ENCODE data around the gene EDNRB. TPM values are rescaled to one million over a fixed set of nuclear protein-coding genes. Genes with fewer than 3 reads are reported as not detected.

EDNRB gene
- polyA plus RNA-seq, 1 donor from 2014 or later: not detected

DNA sequence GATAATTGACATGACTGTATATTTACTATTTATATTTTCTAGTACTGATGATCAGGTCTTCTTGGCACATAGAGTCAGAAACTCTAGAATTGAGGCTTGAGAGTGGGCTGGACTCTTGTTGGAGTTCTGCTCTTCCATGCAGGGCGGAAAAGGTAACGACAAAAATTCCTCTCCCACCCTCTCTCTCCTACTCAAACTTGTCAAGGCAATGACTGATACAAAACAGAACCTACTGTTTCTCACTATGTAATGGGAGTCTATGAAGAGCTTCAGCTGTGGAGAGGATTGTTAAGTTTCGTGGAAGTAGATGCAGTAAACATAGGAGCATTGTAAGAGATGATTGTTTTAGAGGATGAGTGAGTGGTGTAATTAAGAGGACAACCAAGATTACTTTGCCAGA, 8.8 kb downstream of the EDNRB start:
- no peak overlapping the region for H3K27ac Mint-ChIP-seq
- no peaks in the 10 kb centered on the region for H3K9me3 Mint-ChIP-seq
- H3K4me1 Mint-ChIP-seq: no peaks in the 10 kb centered on the region
- no peaks in the 10 kb centered on the region for H3K36me3 Mint-ChIP-seq
- peaks cover 2% of the 10 kb centered on the region for H3K27me3 Mint-ChIP-seq
- no peak overlapping the region for H3K4me3 Mint-ChIP-seq

DNA sequence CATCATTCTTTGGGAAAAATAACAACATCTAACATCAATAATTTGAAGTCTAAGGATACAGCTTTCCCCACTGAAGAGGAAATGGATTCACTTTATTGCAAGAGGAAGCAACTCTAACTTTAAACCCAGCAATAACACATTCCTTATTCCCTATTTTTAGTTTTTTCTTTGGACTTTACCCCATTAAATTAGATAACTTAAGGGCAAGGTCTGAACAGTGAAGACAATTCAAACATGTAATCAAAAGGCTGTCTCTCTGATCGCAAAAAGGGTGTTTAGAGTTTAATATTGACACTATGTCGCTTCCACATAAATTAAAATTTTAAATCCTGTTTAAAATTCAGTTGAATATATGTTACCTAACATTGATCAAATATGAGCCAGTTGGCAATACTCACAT, 10.1 kb downstream of the EDNRB start:
- H3K4me1 Mint-ChIP-seq: no peaks in the 10 kb centered on the region
- H3K36me3 Mint-ChIP-seq: no peaks in the 10 kb centered on the region
- H3K27me3 Mint-ChIP-seq: peaks cover 2% of the 10 kb centered on the region
- peaks cover 0 to 6% (median 0%) of the 10 kb centered on the region in 3 donors for H3K9me3 Mint-ChIP-seq
- no peak overlapping the region for H3K4me3 Mint-ChIP-seq
- no peak overlapping the region for H3K27ac Mint-ChIP-seq

DNA sequence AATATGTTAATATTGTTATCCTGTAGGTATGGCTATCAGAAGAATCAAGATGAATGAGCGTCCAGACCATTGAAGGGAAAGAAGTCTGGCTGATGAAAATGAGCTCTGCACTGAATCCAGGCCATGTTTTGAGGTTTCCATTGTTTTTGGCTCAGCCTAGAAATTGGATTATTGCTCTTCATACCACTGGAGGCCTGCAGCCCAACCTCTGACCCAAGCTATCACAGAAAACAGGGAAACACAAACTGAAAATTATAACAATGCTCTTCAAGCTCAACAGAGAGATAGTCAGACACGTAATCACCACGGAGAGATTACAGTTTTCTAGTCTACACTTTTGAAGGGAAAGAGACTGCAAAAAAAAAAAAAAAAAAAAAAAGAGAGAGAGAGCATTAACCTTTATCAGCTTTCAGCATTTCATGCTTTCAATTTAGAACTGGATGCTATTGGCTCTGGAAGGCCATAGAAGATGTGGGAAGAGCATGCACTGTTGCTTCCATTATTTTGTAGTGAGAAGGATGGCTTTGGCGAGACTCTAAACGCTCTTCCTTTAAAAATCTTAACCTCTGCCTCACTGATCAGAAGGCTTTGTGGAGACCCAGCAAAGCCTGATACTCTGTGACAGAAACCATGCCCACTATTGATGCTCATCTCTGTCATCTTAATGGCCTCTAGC, 10.8 kb downstream of the EDNRB start:
- Mint-ChIP-seq H3K4me3 (peak overlapping the region in 1 of 4 donors; percentile 18), H3K9me3 (peaks cover 0 to 8% (median 1%) of the 10 kb centered on the region in 3 donors), H3K4me1 (no peaks in the 10 kb centered on the region), H3K36me3 (no peaks in the 10 kb centered on the region), H3K27me3 (peaks cover 2% of the 10 kb centered on the region), H3K27ac (no peak overlapping the region)

DNA sequence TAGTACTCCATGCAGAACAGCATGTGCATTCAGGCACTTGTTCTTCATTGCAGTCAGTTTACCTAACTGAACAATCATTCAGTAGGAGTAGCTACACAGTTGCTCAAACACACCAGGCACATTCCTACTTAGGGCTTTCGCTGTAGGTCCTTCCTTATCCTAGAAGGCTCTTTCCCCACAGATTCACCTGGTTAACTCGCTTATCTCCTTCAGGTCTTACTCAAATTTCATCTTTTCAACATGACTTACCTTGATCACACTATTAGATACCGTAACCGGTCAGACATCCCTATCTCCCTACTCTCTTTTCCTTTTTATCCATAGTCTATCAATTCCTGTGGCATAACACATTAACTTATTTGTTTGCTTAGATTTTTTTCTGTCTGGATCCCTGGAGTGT, 14.6 kb downstream of the EDNRB start:
- Mint-ChIP-seq H3K27ac (no peak overlapping the region), H3K27me3 (peaks cover 2% of the 10 kb centered on the region), H3K4me1 (no peaks in the 10 kb centered on the region), H3K36me3 (no peaks in the 10 kb centered on the region), H3K4me3 (no peak overlapping the region), H3K9me3 (peaks cover 0 to 13% (median 8%) of the 10 kb centered on the region in 3 donors)

DNA sequence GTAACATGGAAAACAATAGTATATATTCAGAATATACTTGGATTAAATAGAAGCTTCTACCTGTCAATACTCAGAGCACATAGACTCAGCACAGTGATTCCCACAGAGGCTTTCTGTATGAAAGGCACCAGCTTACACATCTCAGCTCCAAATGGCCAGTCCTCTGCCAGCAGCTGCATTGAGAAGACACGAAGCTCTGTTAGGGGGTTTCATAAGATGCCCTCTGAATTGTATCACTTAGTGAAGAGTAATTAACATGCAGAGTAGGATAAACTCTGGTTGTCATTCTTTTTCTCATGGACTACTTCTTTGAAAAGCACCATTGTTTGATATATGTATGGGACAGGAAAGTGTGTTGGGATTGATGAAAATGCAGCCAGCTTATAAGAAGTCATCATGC, 15.2 kb downstream of the EDNRB start:
- peaks cover 2% of the 10 kb centered on the region for H3K27me3 Mint-ChIP-seq
- peaks cover 0 to 13% (median 8%) of the 10 kb centered on the region in 3 donors for H3K9me3 Mint-ChIP-seq
- H3K27ac Mint-ChIP-seq: no peak overlapping the region
- H3K4me1 Mint-ChIP-seq: peaks cover 0 to under 1% (median 0%) of the 10 kb centered on the region in 3 donors
- H3K4me3 Mint-ChIP-seq: no peak overlapping the region
- no peaks in the 10 kb centered on the region for H3K36me3 Mint-ChIP-seq

DNA sequence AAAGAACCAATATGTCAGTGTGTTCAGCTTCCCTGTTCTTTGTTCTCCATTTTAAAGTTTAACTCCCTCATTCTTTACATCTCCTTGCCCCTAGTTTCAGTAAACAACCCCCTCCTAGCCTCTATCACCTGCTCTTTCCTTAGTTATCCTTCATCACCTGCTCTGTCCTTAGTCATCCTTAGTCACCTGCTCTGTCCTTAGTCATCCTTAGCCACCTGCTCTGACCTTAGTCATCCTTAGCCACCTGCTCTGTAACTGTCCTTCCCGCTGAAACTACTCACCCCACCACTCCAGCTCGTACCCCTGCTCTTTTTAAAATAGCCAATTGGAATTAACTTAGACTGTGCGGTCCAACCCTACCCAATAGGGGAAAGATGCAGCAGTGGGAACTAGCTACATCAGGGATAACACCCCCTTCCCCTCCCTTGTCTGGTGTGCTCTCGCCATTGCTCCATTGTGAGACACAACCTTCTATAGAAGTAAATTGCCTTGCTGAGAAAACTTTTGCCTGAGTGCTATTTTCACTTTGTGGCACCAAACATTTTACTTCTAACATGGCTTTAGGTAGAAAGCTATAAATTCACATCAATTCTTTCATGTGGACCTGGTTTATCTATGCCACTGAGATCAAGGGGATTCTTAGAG, 16.2 kb downstream of the EDNRB start:
- peaks cover 0 to 13% (median 8%) of the 10 kb centered on the region in 3 donors for H3K9me3 Mint-ChIP-seq
- peaks cover 2% of the 10 kb centered on the region for H3K27me3 Mint-ChIP-seq
- H3K27ac Mint-ChIP-seq: no peak overlapping the region

DNA sequence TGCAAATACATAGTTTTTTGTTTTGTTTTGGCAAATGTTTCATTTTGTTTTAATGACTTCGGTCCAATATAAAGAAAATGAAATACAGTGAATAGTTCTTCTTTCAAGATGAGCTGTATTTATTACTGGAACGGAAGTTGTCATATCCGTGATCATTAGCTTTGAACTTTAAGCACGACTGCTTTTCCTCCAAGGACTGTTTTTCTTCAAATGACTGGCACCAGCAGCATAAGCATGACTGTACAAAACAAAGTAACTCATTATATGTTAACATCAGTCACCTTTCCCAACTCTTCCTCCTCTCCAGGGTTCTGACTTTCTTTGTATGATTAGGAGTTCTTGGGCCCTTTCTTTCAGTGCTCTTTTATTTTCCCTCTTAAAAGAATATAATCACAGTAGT, 20.5 kb downstream of the EDNRB start:
- peaks cover 3 to 6% (median 3%) of the 10 kb centered on the region in 3 donors for H3K4me1 Mint-ChIP-seq
- H3K36me3 Mint-ChIP-seq: no peaks in the 10 kb centered on the region
- H3K27me3 Mint-ChIP-seq: no peaks in the 10 kb centered on the region
- H3K27ac Mint-ChIP-seq: peak overlapping the region in 1 of 3 donors; percentile 90
- peaks cover 0 to 8% (median 5%) of the 10 kb centered on the region in 3 donors for H3K9me3 Mint-ChIP-seq
- peak overlapping the region in 2 of 4 donors; percentile 79 to 81 for H3K4me3 Mint-ChIP-seq

More for the DNA sequence above, 16.2 kb downstream of the EDNRB start:
- Mint-ChIP-seq H3K36me3 (no peaks in the 10 kb centered on the region), H3K4me3 (peak overlapping the region in 1 of 4 donors; percentile 88), H3K4me1 (peaks cover 3 to 6% (median 3%) of the 10 kb centered on the region in 3 donors)

DNA sequence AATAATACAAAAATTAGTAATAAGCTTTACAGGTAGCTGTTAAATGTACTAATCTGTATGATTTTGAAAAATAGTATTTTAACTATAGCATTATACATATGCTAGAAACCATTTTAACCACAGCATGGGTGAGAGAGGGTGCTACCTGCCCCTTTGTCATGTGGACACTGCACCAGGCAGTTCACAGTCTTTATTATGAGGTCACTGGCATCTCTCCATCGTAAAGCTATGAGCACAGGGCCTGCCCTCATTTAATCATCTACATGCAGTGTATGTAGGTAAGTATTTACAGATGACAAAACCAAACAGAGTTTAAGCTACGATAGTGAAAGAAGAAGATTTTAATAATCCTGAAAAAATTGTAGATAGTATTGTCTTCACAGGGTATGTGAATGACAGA, 21.7 kb downstream of the EDNRB start:
- no peak overlapping the region for H3K27ac Mint-ChIP-seq
- H3K4me1 Mint-ChIP-seq: peaks cover 3 to 6% (median 3%) of the 10 kb centered on the region in 3 donors
- peak overlapping the region in 2 of 4 donors; percentile 9 to 63 for H3K4me3 Mint-ChIP-seq
- no peaks in the 10 kb centered on the region for H3K9me3 Mint-ChIP-seq
- no peaks in the 10 kb centered on the region for H3K36me3 Mint-ChIP-seq
- peaks cover 2% of the 10 kb centered on the region for H3K27me3 Mint-ChIP-seq

DNA sequence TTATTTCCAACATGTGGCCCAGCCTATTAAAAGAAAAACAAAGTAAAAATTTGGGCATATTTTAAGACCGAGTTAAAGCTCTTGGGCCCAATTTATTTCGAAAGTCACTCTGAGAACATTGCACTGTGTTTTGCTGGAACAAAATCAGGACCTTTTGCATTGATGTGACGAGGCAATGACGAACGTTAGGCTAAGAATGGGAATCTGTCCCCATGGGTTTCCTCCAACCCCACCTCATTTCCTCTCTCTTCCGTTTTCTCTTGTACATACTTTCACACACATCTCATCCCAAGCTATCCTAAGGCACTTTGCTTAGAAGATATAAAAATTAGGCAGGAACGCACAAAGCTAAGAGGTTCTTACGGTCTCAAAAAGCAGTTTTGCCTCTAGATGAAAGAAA, 22.1 kb downstream of the EDNRB start:
- H3K9me3 Mint-ChIP-seq: no peaks in the 10 kb centered on the region
- H3K27ac Mint-ChIP-seq: no peak overlapping the region
- peaks cover 3 to 6% (median 3%) of the 10 kb centered on the region in 3 donors for H3K4me1 Mint-ChIP-seq
- no peaks in the 10 kb centered on the region for H3K36me3 Mint-ChIP-seq
- no peak overlapping the region for H3K4me3 Mint-ChIP-seq
- peaks cover 2% of the 10 kb centered on the region for H3K27me3 Mint-ChIP-seq

DNA sequence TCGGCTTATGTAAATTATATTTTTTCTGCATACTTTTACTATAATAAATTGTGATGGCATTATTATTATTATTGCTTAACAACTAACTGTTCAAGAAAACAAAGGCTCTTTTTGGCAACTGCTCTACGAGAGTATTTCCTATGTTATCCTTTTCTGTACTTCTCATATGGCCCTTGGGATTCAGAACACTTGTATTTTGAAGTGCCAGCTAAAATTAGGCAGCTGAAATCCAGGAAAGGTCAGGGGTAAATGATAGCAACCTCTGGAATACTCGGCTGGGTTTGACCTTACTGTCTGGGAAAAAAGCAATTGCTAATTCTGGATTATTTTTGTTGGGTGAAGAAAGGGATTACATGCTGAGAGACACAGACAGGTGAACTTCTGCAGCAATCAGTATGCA, 23.9 kb downstream of the EDNRB start:
- H3K9me3 Mint-ChIP-seq: no peaks in the 10 kb centered on the region
- H3K4me1 Mint-ChIP-seq: peaks cover 3 to 6% (median 3%) of the 10 kb centered on the region in 3 donors
- H3K27ac Mint-ChIP-seq: no peak overlapping the region
- H3K36me3 Mint-ChIP-seq: no peaks in the 10 kb centered on the region
- no peak overlapping the region for H3K4me3 Mint-ChIP-seq
- H3K27me3 Mint-ChIP-seq: peaks cover 2% of the 10 kb centered on the region

DNA sequence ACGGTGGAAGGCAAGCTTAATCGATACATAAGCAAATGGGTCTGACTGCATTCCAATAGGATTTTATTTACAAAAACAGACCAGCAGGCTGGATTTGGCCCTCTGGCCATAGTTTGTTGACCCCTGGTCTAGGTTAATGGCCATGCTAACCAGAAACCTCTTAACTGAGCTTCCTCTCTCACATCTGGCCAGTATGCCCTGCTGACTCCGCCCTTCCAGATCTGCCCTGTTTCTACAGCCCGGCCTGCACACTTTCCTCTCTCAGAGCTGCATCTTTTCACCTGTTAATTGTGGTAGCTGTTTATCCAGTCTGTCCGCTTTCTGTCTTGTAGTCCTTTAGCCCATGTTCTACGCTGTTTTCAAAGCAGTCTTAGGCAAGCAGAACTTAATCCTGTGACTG, 25.6 kb downstream of the EDNRB start:
- no peaks in the 10 kb centered on the region for H3K36me3 Mint-ChIP-seq
- no peaks in the 10 kb centered on the region for H3K9me3 Mint-ChIP-seq
- peaks cover 2% of the 10 kb centered on the region for H3K27me3 Mint-ChIP-seq
- H3K4me3 Mint-ChIP-seq: no peak overlapping the region
- peaks cover under 1 to 2% (median under 1%) of the 10 kb centered on the region in 3 donors for H3K4me1 Mint-ChIP-seq
- no peak overlapping the region for H3K27ac Mint-ChIP-seq

DNA sequence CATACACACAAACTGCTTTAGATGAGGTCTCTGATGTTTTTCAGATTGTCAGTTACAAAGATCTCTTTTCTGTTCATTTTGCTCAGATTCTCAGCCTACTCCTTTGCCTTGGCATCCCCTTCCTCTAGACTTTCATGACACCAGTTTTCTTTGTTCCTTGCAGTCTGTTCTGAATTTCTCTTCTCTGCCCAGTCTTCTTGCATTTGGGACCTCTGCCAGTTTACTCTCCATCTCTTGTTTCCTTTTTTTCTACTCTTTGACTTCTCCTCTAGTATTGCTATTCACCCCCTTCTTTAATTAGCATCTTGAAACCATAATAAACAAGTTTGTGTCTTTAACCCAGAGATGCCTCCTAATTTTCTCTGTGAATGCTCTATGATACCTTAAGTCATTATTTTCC, 26.1 kb downstream of the EDNRB start:
- peaks cover 2% of the 10 kb centered on the region for H3K27me3 Mint-ChIP-seq
- no peak overlapping the region for H3K4me3 Mint-ChIP-seq
- no peaks in the 10 kb centered on the region for H3K4me1 Mint-ChIP-seq
- no peaks in the 10 kb centered on the region for H3K9me3 Mint-ChIP-seq
- H3K36me3 Mint-ChIP-seq: no peaks in the 10 kb centered on the region
- no peak overlapping the region for H3K27ac Mint-ChIP-seq

DNA sequence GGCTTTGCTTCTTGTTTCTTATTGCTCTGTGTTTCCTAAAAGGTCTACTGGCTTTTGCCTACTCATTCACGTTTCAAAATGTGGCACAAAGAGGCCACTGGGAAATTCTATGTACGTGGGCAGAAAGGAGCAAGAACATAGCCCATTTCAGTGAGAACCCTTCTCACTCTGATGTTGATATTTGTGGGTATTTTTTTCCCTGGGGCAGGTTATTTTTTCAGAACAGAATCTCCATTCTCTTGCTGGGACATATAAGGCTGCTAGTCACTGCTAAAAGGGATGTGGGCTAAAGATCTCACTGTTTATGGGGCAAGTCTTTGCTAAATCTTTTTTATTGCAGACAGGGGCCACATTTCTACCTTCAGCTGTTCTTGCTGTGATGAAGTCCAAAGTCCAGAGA, 27.1 kb downstream of the EDNRB start:
- Mint-ChIP-seq H3K4me3 (no peak overlapping the region), H3K9me3 (no peaks in the 10 kb centered on the region), H3K27ac (no peak overlapping the region), H3K36me3 (no peaks in the 10 kb centered on the region), H3K27me3 (peaks cover 2% of the 10 kb centered on the region), H3K4me1 (no peaks in the 10 kb centered on the region)

DNA sequence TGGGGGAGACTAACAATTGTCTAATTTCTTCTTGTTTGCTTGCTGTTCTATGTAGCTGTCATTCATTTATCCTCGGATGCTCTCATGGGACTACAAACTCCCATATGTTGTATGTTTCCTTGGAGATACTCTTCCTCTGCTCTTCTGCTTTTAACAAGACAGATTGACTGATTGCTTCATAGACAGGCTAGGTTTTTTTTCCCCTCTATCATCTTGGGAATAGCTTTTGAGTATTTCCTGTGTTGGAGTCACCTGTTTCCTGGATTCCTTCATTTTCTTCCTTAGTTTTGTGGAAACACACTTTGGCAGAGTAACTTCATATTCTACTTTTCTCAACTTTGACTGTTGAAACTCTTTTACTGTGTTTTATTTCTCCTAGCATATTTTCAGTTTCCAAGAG, 27.6 kb downstream of the EDNRB start:
- Mint-ChIP-seq H3K27ac (no peak overlapping the region), H3K27me3 (peaks cover 2% of the 10 kb centered on the region), H3K4me3 (no peak overlapping the region), H3K4me1 (no peaks in the 10 kb centered on the region), H3K36me3 (peaks cover 2% of the 10 kb centered on the region), H3K9me3 (no peaks in the 10 kb centered on the region)

DNA sequence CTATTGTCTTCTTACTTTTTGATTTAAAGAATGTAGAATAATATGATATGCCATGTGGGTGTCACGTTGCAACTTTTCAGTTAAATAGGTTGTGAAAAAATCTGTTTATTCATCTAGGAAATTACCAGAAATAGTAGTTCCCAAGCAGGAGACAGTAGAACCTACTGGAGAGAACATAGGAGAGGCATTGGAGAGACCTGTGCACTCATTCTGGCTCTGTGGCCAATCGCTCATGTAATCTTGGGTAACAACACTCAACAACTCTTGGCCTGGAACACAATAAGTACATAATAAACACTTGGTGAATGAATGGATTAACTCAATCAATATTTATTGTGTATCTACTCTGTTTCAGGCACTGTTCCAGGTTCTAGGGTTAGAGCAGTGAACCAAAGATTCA, 35.3 kb downstream of the EDNRB start:
- H3K4me1 Mint-ChIP-seq: no peaks in the 10 kb centered on the region
- no peak overlapping the region for H3K27ac Mint-ChIP-seq
- H3K36me3 Mint-ChIP-seq: peaks cover 3% of the 10 kb centered on the region
- H3K9me3 Mint-ChIP-seq: peaks cover 0 to 2% (median 0%) of the 10 kb centered on the region in 3 donors
- no peak overlapping the region for H3K4me3 Mint-ChIP-seq
- H3K27me3 Mint-ChIP-seq: peaks cover 5% of the 10 kb centered on the region

DNA sequence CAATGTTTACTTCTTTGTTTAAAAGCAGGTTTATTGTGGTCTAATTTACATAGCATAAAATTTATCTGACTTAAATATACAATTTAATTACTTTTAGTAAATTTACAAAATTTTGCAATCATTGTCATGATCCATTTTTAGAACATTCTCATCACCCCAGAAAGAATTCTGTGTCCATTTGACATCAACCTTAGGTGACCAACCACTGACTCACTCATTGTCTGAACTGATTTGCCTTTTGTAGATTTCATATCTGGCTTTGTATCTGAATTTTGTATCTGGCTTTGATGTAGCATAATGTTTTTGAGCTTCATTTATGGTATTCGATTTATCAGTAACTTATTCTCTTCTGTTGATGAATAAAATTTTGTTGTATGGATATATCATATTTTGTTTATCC, 40.4 kb downstream of the EDNRB start:
- Mint-ChIP-seq H3K27ac (no peak overlapping the region), H3K27me3 (peaks cover 2% of the 10 kb centered on the region), H3K4me1 (no peaks in the 10 kb centered on the region), H3K9me3 (no peaks in the 10 kb centered on the region), H3K4me3 (no peak overlapping the region), H3K36me3 (no peaks in the 10 kb centered on the region)

Measured in IgD-negative memory B cell (primary cell).